UCSD-AML1 (cell line): ENCODE measurements around the gene ZFTA.
"Not testable (repeated sequence)": the region's sequence is repeated elsewhere in the genome, so short reads cannot be mapped to it uniquely, and the experiment has no call there.

Experiments
- DNase-seq: peaks from one replicate; lab custom pipeline; 2025; ENCODE audit not compliant: unreplicated experiment; lab: John Stamatoyannopoulos, UW

Gene ZFTA

GRCh38 chr11:63768237-63769041 lies at the start of gene ZFTA:
Gene ZFTA, minus strand, starts transcription at chr11:63768775. Its CDS starts 153 bp downstream, at chr11:63768622.
- DNase-seq, result peak; percentile 66

- DNase-seq, result no peak
Observed at GRCh38 chr11:63817758-63818498, 49.4 kb upstream of the ZFTA start.

- no peak for DNase-seq
Observed at GRCh38 chr11:63816732-63817131, 48.2 kb upstream of the ZFTA start.

GRCh38 chr11:63816166-63816565 lies 47.6 kb upstream of the ZFTA start:
- DNase-seq, result no peak

GRCh38 chr11:63814383-63814736 lies 45.8 kb upstream of the ZFTA start:
- DNase-seq, result no peak

- DNase-seq, result peak; percentile 71
Observed at GRCh38 chr11:63813563-63814382, 45.2 kb upstream of the ZFTA start.

GRCh38 chr11:63813035-63813562 lies 44.5 kb upstream of the ZFTA start, which contains the start of gene SPINDOC:
Gene SPINDOC, plus strand, starts transcription at chr11:63813456. Its CDS starts 231 bp downstream, at chr11:63813687.
- DNase-seq, result peak; percentile 80

- no peak for DNase-seq
Observed at GRCh38 chr11:63811522-63811921, 42.9 kb upstream of the ZFTA start.

GRCh38 chr11:63810383-63810782 lies 41.8 kb upstream of the ZFTA start:
- DNase-seq, result not testable (repeated sequence)

- DNase-seq, result no peak
Observed at GRCh38 chr11:63805844-63806415, 37.4 kb upstream of the ZFTA start.

GRCh38 chr11:63804259-63804658 lies 35.7 kb upstream of the ZFTA start:
- no peak for DNase-seq

- DNase-seq, result no peak
Observed at GRCh38 chr11:63802637-63803414, 34.3 kb upstream of the ZFTA start.

- no peak for DNase-seq
Observed at GRCh38 chr11:63800921-63801320, 32.3 kb upstream of the ZFTA start.

- no peak for DNase-seq
Observed at GRCh38 chr11:63795066-63795465, 26.5 kb upstream of the ZFTA start.

GRCh38 chr11:63793161-63793560 lies 24.6 kb upstream of the ZFTA start:
- no peak for DNase-seq

GRCh38 chr11:63791495-63792167 lies 23.1 kb upstream of the ZFTA start:
- DNase-seq, result no peak

- DNase-seq, result no peak
Observed at GRCh38 chr11:63785823-63786222, 17.2 kb upstream of the ZFTA start.

- no peak for DNase-seq
Observed at GRCh38 chr11:63783925-63784592, 15.5 kb upstream of the ZFTA start.

GRCh38 chr11:63782749-63783148 lies 14.2 kb upstream of the ZFTA start:
- no peak for DNase-seq
